GM19023 (cell line): ENCODE measurements around the gene GC.
"Not testable (repeated sequence)": the region's sequence is repeated elsewhere in the genome, so short reads cannot be mapped to it uniquely, and the experiment has no call there.

Experiments
- ATAC-seq: cut with Tn5 transposase; IDR thresholded peaks from one replicate; pipeline ENCODE4 v1.9.1; 2021; ENCODE audit warnings: mild to moderate bottlenecking, moderate library complexity; ENCODE audit not compliant: unreplicated experiment

Gene GC

GRCh38 chr4:71783972-71784371 lies at the start of gene GC:
Gene GC (minus strand): TSS chr4:71784079. CDS start chr4:71784018, 61 bp downstream.
- no peak for ATAC-seq

GRCh38 chr4:71833232-71833900 lies 49.5 kb upstream of the GC start:
- no peak for ATAC-seq

DNA sequence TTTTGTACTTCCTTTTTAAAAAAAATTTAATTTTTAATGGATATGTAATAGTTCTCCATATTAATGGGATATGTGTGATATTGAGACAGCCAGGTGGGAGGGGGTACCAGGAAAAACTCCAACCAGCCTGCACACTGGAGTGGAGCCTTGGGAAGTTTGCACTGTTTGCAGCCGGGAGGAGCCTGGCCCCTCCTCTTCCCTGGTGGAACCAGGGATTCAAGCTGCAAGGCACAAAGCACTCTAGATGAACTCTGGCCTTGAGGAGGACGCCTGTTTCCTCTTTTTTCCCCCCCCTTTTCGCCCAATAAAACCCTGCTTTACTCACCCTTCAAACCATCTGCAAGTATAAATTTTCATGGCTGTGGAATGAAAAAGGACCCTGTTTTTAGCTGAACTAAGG lies 48.2 kb upstream of the GC start:
- ATAC-seq: no peak

GRCh38 chr4:71830497-71831190 lies 46.8 kb upstream of the GC start:
- ATAC-seq: no peak

GRCh38 chr4:71828470-71828869 lies 44.6 kb upstream of the GC start:
- no peak for ATAC-seq

DNA sequence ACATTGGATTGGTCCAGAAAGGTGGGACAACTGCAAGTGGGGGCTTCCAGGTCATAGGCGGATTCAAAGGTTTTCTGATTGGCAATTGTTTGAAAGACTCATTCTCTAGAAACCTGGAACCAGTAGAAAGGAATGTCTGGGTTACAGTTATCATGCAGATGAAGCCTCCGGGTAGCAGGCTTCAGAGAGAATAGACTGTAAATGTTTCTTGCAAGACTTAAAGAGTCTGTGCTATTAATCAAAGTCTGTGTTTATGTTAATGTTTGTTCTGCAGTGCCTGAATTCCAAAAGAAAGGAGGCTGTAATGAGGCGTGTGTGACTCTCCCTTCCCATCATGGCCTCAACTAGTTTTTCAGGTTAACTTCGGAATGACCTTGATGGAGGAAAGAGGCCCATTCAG lies 43.9 kb upstream of the GC start:
- ATAC-seq: no peak

DNA sequence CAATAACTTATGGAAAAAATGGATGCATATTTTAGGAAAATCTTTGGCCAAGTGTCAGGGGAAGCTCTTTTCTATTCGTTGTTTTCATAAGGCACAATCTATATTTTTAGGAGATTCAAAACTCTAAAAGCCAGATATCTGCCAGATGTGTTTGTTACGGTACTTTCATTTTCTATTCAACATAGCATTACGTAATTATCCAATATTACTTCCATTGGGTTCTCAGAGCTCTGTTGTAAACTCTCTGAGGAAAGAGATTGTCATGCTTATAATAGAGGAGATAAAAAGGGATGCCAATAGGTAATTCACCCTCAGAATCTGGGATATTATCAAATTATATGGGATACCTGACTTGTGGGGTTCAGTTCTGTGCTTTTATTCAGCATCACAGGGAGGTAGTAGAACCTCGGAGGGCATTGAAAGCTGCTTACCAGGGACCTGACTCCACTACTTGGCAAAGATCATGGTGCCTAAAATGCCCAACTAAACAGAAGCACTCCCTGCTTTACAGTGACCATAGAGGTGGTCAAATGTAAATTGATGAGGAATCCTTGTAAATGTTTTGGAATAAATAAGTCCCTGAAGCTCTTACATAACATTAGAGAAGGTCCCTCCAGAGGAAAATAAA lies 32.9 kb upstream of the GC start:
- ATAC-seq: no peak

DNA sequence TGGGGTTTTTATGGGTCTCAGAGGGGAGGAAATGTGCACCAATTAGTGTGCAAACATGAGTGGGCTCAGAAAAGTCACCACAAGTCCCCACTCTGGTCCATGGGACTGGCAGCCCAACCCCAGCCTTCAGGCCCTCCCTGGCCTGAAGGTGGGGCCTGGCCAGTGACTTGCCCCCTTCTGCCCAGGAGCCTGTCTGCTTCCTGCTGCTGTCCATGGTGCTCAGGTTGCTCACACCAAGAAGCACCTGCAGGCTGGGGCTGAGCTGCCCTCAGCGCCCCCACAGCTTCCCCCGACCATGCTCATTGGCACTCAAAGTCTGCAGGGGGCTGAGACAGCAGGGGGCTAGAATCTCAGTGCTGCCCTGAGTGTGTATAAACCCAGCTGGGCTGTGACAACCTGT lies 30.6 kb upstream of the GC start:
- no peak for ATAC-seq

GRCh38 chr4:71809805-71810204 lies 25.9 kb upstream of the GC start:
- ATAC-seq: not testable (repeated sequence)

DNA sequence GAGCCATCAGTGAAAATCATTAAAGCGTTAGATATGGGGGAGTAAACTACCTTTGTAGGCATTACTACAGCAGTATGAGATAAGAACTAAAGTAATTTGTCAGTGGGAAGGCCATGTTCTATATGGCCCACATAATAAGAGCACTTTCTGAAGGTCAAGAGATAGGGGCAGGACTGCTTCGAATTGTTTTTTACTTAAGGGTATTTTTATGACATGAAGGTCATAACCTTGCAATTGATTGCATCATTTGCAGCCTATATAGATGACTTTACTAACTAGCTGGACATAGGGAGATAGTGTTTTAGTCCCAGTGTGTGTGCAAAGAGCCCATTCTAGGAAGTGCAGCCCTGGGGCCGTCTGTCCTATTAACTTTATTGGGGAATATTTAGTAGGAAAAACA lies 23.6 kb upstream of the GC start:
- no peak for ATAC-seq

GRCh38 chr4:71805230-71805629 lies 21.4 kb upstream of the GC start:
- ATAC-seq: not testable (repeated sequence)

GRCh38 chr4:71804017-71804697 lies 20.3 kb upstream of the GC start:
- ATAC-seq: not testable (repeated sequence)

GRCh38 chr4:71785959-71786358 lies 2.1 kb upstream of the GC start:
- no peak for ATAC-seq

DNA sequence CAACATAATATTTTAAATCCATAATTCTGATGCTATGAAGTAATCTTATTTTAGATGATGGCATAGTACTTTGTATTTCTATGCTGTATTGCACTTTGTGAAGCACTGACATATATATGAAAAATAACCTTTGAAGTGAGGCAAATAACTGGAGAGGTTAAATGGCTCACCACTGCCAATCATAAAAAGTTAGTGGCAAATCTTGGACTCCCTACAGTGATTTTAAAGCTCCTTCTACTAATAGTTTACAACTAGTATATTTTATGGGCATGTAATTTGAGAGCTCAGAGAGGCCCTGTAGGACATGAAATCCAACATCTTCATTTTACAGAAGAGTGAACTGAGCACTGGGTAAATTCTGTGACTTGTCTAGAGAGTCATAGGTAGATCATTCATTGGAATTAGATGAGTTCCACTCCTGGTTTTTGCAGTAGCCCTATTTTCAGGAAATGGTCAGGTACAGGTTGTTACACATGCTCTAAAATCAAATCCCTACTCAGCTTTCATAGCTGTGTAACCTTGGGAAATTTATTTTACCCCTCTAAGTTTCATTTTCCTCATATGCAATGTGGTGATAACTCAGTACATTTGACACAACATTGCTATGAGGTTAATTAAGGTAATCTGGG lies 804 bp upstream of the GC start:
- no peak for ATAC-seq

DNA sequence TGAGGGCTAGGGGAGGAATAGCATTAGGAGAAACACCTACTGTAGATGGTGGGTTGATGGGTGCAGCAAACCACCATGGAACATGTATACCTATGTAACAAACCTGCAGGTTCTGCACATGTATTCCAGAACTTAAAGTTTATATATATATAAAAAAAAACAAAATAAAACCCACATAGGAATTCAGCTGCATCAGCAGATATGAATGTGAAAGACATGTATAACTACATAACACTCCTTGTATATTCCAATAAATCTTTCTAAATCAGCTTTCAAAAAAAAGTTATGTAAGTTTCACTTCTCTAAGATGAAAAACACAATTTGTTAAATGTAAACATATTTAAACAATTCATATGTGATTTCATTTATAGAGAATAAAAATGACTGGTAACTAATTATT lies 6.0 kb downstream of the GC start:
- ATAC-seq: no peak

GRCh38 chr4:71775449-71775848 lies 8.4 kb downstream of the GC start:
- no peak for ATAC-seq

DNA sequence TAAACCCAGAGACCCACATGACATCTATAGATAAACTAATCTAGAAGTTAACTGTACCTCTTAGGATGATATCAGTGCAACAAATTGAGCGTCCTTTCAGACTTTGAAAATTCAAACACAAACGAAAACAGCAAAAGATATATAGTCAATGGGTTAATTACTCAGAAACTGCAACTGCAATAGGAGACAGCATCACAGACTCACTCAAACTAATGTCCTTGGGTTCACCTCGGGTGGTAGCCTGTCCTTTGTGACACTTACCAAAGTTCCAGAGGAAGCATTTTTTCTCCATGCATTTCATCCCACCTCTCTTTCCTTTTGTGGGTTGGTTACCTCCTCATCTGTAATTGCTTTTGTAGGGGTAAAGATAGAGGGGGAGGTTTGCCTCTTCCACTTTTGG lies 9.7 kb downstream of the GC start:
- ATAC-seq: no peak

DNA sequence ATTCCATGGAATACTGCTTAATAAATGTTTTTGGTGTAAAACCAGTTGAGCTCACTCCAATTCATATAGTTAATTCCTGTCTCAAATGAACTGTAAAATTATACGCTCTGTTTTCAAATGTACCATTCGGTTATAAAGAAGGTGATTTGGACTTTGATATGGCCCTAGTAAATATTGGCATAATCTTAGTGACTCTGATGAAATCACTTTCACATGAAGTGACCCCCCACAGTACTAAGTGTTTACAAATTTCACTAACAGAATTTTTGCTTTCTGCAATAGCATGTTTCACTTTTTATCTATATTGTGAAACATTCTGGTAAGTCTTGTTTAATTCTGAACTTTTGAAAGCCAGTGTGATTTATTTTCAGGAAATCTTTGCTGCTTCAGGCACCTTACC lies 10.9 kb downstream of the GC start:
- ATAC-seq: no peak

- no peak for ATAC-seq
Observed at GRCh38 chr4:71772592-71772991, 11.3 kb downstream of the GC start.

DNA sequence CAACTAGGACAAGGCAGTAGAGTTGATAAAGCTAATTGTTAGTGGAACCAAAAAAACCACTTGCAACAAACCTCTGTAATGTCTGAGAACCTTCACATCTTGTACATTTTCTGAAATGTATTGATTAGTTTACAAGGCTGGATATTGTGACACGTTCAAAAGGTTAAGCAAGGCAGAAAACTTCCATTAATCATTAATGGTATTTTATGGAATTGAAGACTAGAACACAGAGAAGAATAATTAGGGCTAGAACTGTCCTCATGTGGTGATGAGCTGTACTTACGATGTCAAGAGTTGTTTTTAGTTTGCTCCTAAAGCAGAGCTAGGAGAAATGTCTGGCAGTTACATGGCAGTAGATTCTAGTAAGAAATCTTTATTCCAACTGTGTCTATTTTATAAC lies 12.3 kb downstream of the GC start:
- ATAC-seq: no peak

DNA sequence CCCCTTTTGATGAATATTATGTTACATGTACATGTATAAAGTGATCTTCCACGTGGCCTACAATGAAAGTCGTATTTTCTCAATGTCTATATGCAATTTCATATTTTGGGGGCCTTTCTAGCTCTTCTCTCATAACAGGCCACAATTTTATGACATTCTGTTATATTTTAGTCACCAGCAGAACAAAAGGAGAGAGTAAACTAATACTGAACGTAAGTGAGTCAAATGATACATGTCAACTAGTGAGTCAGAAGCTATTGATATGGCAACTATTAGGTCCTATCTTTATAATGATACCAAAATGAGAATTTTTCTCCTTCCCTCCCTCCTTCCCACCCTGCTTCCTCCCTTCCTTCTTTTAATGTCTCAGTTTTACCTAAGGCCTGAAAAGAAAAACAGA lies 14.4 kb downstream of the GC start:
- ATAC-seq: no peak
